Activated T-cell treated with anti-CD3 and anti-CD28 coated beads, Interleukin-2, amount 50 U/mL, for 24 hours (primary cell): Measurements from ENCODE around the gene TNFRSF14.
A peak's percentile ranks its signal among the peaks of the same experiment; 100 is the strongest.
"Not testable (repeated sequence)": the region's sequence is repeated elsewhere in the genome, so short reads cannot be mapped to it uniquely, and the experiment has no call there.

Source experiments
- DNase-seq: peaks from one replicate; pipeline ENCODE4 v3.0.0-alpha.2; 2020
- H3K27ac Mint-ChIP-seq: 2 replicates; pipeline ENCODE4 v1.8.0; 2020; ENCODE audit warnings: mild to moderate bottlenecking, mixed read lengths
- H3K27me3 Mint-ChIP-seq: 2 replicates; pipeline ENCODE4 v1.8.0; 2020; ENCODE audit warnings: mixed read lengths
- H3K36me3 Mint-ChIP-seq: 2 replicates; pipeline ENCODE4 v1.8.0; 2020; ENCODE audit warnings: low read depth, mixed read lengths
- H3K4me1 Mint-ChIP-seq: 2 replicates; pipeline ENCODE4 v1.8.0; 2020; ENCODE audit warnings: low read depth, mixed read lengths
- H3K4me3 Mint-ChIP-seq: 2 replicates; pipeline ENCODE4 v1.8.0; 2020; ENCODE audit warnings: mild to moderate bottlenecking, moderate library complexity, mixed read lengths
- H3K9me3 Mint-ChIP-seq: 2 replicates; pipeline ENCODE4 v1.8.0; 2020; ENCODE audit warnings: mixed read lengths

The TNFRSF14 gene

GRCh38 chr1:2571348-2571747 is 15.2 kb downstream of the TNFRSF14 start:
- Mint-ChIP-seq H3K4me3 (no peak overlapping the region), H3K27ac (no peak overlapping the region), H3K27me3 (no peaks in the 10 kb centered on the region)

GRCh38 chr1:2573250-2573920 is 17.2 kb downstream of the TNFRSF14 start:
- Mint-ChIP-seq H3K27ac (no peak overlapping the region), H3K4me3 (no peak overlapping the region), H3K36me3 (no peaks in the 10 kb centered on the region), H3K27me3 (no peaks in the 10 kb centered on the region), H3K9me3 (peaks cover 18% of the 10 kb centered on the region), H3K4me1 (peaks cover 24% of the 10 kb centered on the region)
- no peak for DNase-seq

More at GRCh38 chr1:2571348-2571747, 15.2 kb downstream of the TNFRSF14 start:
- peaks cover 8% of the 10 kb centered on the region for H3K4me1 Mint-ChIP-seq
- DNase-seq: no peak
- peaks cover 18% of the 10 kb centered on the region for H3K9me3 Mint-ChIP-seq
- H3K36me3 Mint-ChIP-seq: no peaks in the 10 kb centered on the region

- Mint-ChIP-seq H3K27ac (no peak overlapping the region), H3K4me1 (peaks cover 32% of the 10 kb centered on the region), H3K36me3 (no peaks in the 10 kb centered on the region), H3K4me3 (no peak overlapping the region), H3K27me3 (no peaks in the 10 kb centered on the region), H3K9me3 (peaks cover 21% of the 10 kb centered on the region)
- DNase-seq: no peak
Measured at GRCh38 chr1:2574350-2574749, 18.2 kb downstream of the TNFRSF14 start.

GRCh38 chr1:2575801-2576663 is 19.9 kb downstream of the TNFRSF14 start:
- Mint-ChIP-seq H3K27me3 (no peaks in the 10 kb centered on the region), H3K36me3 (no peaks in the 10 kb centered on the region), H3K4me3 (no peak overlapping the region), H3K4me1 (peaks cover 45% of the 10 kb centered on the region), H3K27ac (peak overlapping the region; percentile 37), H3K9me3 (peaks cover 21% of the 10 kb centered on the region)
- DNase-seq: no peak

- peak; percentile 75 for DNase-seq
- H3K4me1 Mint-ChIP-seq: peaks cover 60% of the 10 kb centered on the region
Measured at GRCh38 chr1:2577565-2578075, 21.4 kb downstream of the TNFRSF14 start.

GRCh38 chr1:2578758-2579118 is 22.6 kb downstream of the TNFRSF14 start:
- no peak for DNase-seq
- peak overlapping the region; percentile 66 for H3K4me3 Mint-ChIP-seq
- peaks cover 71% of the 10 kb centered on the region for H3K4me1 Mint-ChIP-seq
- no peaks in the 10 kb centered on the region for H3K36me3 Mint-ChIP-seq
- H3K9me3 Mint-ChIP-seq: peaks cover 10% of the 10 kb centered on the region
- H3K27ac Mint-ChIP-seq: peak overlapping the region; percentile 94
- no peaks in the 10 kb centered on the region for H3K27me3 Mint-ChIP-seq

More at GRCh38 chr1:2577565-2578075, 21.4 kb downstream of the TNFRSF14 start:
- not testable (repeated sequence) for H3K27me3 Mint-ChIP-seq, H3K36me3 Mint-ChIP-seq
- H3K9me3 Mint-ChIP-seq: peaks cover 19% of the 10 kb centered on the region
- peak overlapping the region; percentile 94 for H3K27ac Mint-ChIP-seq
- peak overlapping the region; percentile 66 for H3K4me3 Mint-ChIP-seq

- DNase-seq: no peak
- H3K27ac Mint-ChIP-seq: peak overlapping the region; percentile 82
- no peaks in the 10 kb centered on the region for H3K27me3 Mint-ChIP-seq
- H3K4me1 Mint-ChIP-seq: peaks cover 85% of the 10 kb centered on the region
- peaks cover 4% of the 10 kb centered on the region for H3K36me3 Mint-ChIP-seq
- H3K9me3 Mint-ChIP-seq: peaks cover 3% of the 10 kb centered on the region
- no peak overlapping the region for H3K4me3 Mint-ChIP-seq
Measured at GRCh38 chr1:2580691-2581090, 24.5 kb downstream of the TNFRSF14 start.

GRCh38 chr1:2582391-2582790 is 26.2 kb downstream of the TNFRSF14 start:
- no peak for DNase-seq
- Mint-ChIP-seq H3K4me3 (no peak overlapping the region), H3K4me1 (peaks cover 73% of the 10 kb centered on the region)

GRCh38 chr1:2583331-2583791 is 27.2 kb downstream of the TNFRSF14 start:
- H3K4me1 Mint-ChIP-seq: peaks cover 69% of the 10 kb centered on the region
- peaks cover 3% of the 10 kb centered on the region for H3K9me3 Mint-ChIP-seq
- H3K27me3 Mint-ChIP-seq: no peaks in the 10 kb centered on the region
- peak overlapping the region; percentile 94 for H3K27ac Mint-ChIP-seq
- peaks cover 4% of the 10 kb centered on the region for H3K36me3 Mint-ChIP-seq
- H3K4me3 Mint-ChIP-seq: peak overlapping the region; percentile 87
- no peak for DNase-seq

More at GRCh38 chr1:2582391-2582790, 26.2 kb downstream of the TNFRSF14 start:
- peaks cover 3% of the 10 kb centered on the region for H3K9me3 Mint-ChIP-seq
- H3K36me3 Mint-ChIP-seq: peaks cover 4% of the 10 kb centered on the region
- H3K27ac Mint-ChIP-seq: peak overlapping the region; percentile 81
- H3K27me3 Mint-ChIP-seq: no peaks in the 10 kb centered on the region

GRCh38 chr1:2583871-2584351 is 27.7 kb downstream of the TNFRSF14 start:
- DNase-seq: no peak
- peaks cover 64% of the 10 kb centered on the region for H3K4me1 Mint-ChIP-seq

GRCh38 chr1:2584686-2585317 is 28.6 kb downstream of the TNFRSF14 start:
- H3K4me1 Mint-ChIP-seq: peaks cover 57% of the 10 kb centered on the region

More at GRCh38 chr1:2583871-2584351, 27.7 kb downstream of the TNFRSF14 start:
- H3K9me3 Mint-ChIP-seq: peaks cover 1% of the 10 kb centered on the region
- H3K4me3 Mint-ChIP-seq: peak overlapping the region; percentile 87
- peaks cover 4% of the 10 kb centered on the region for H3K36me3 Mint-ChIP-seq
- H3K27ac Mint-ChIP-seq: peak overlapping the region; percentile 94
- no peaks in the 10 kb centered on the region for H3K27me3 Mint-ChIP-seq

GRCh38 chr1:2585318-2586092 is 29.3 kb downstream of the TNFRSF14 start:
- DNase-seq: peak; percentile 79
- peaks cover 11% of the 10 kb centered on the region for H3K36me3 Mint-ChIP-seq
- peaks cover 52% of the 10 kb centered on the region for H3K4me1 Mint-ChIP-seq
- peak overlapping the region; percentile 87 for H3K4me3 Mint-ChIP-seq
- peak overlapping the region; percentile 94 for H3K27ac Mint-ChIP-seq
- no peaks in the 10 kb centered on the region for H3K27me3 Mint-ChIP-seq
- H3K9me3 Mint-ChIP-seq: no peaks in the 10 kb centered on the region

More at GRCh38 chr1:2584686-2585317, 28.6 kb downstream of the TNFRSF14 start:
- H3K36me3 Mint-ChIP-seq: peaks cover 11% of the 10 kb centered on the region
- no peaks in the 10 kb centered on the region for H3K27me3 Mint-ChIP-seq
- H3K4me3 Mint-ChIP-seq: peak overlapping the region; percentile 87
- H3K9me3 Mint-ChIP-seq: no peaks in the 10 kb centered on the region
- no peak for DNase-seq
- H3K27ac Mint-ChIP-seq: peak overlapping the region; percentile 94

- no peaks in the 10 kb centered on the region for H3K27me3 Mint-ChIP-seq
- no peaks in the 10 kb centered on the region for H3K9me3 Mint-ChIP-seq
- peaks cover 44% of the 10 kb centered on the region for H3K4me1 Mint-ChIP-seq
- peak; percentile 99 for DNase-seq
- H3K4me3 Mint-ChIP-seq: peak within 1 kb of the TSS; percentile 87
- H3K27ac Mint-ChIP-seq: peak within 1 kb of the TSS; percentile 94
- H3K36me3 Mint-ChIP-seq: peaks cover 11% of the 10 kb centered on the region
Measured at GRCh38 chr1:2586154-2587070, 30.2 kb downstream of the TNFRSF14 start, which contains the start of gene PRXL2B. TSS of gene PRXL2B (plus strand) at chr1:2586777. CDS start at chr1:2586886, 109 bp downstream.
